ENCODE measurements around the gene GFY.

Gene GFY

GRCh38 chr19:49398001-49398615 lies 27.1 kb upstream of the GFY start:
- no peak for TF ChIP-seq CTCF (IDR thresholded peaks at IDR 0.05; ENCODE audit: borderline replicate concordance, insufficient read depth, low read depth, low read length)

GRCh38 chr19:49398931-49399330 lies 26.3 kb upstream of the GFY start:
- H3K4me3 ChIP-seq (ENCODE audit: low read depth, low read length) = no peak overlapping the region
- no peak for TF ChIP-seq CTCF (IDR thresholded peaks at IDR 0.05; ENCODE audit: borderline replicate concordance, insufficient read depth, low read depth, low read length)

More at GRCh38 chr19:49398001-49398615, 27.1 kb upstream of the GFY start:
- H3K4me3 ChIP-seq (ENCODE audit: low read depth, low read length) = no peak overlapping the region

- H3K4me3 ChIP-seq (ENCODE audit: low read depth, low read length) = no peak overlapping the region
- no peak for TF ChIP-seq CTCF (IDR thresholded peaks at IDR 0.05; ENCODE audit: borderline replicate concordance, insufficient read depth, low read depth, low read length)
Measured at GRCh38 chr19:49400029-49400428, 25.2 kb upstream of the GFY start.

GRCh38 chr19:49403404-49404187 lies 21.6 kb upstream of the GFY start:
- no peak overlapping the region for H3K4me3 ChIP-seq (ENCODE audit: low read depth, low read length)
- TF ChIP-seq CTCF (IDR thresholded peaks at IDR 0.05; ENCODE audit: borderline replicate concordance, insufficient read depth, low read depth, low read length) = no peak

- no peak overlapping the region for H3K4me3 ChIP-seq (ENCODE audit: low read depth, low read length)
- TF ChIP-seq CTCF (IDR thresholded peaks at IDR 0.05; ENCODE audit: borderline replicate concordance, insufficient read depth, low read depth, low read length) = no peak
Measured at GRCh38 chr19:49407079-49407478, 18.1 kb upstream of the GFY start.

- H3K4me3 ChIP-seq (ENCODE audit: low read depth, low read length) = no peak overlapping the region
- no peak for TF ChIP-seq CTCF (IDR thresholded peaks at IDR 0.05; ENCODE audit: borderline replicate concordance, insufficient read depth, low read depth, low read length)
Measured at GRCh38 chr19:49407482-49408015, 17.6 kb upstream of the GFY start.

Data from GM12875 (cell line).